ENCODE data around the gene UMOD.

The UMOD gene

DNA sequence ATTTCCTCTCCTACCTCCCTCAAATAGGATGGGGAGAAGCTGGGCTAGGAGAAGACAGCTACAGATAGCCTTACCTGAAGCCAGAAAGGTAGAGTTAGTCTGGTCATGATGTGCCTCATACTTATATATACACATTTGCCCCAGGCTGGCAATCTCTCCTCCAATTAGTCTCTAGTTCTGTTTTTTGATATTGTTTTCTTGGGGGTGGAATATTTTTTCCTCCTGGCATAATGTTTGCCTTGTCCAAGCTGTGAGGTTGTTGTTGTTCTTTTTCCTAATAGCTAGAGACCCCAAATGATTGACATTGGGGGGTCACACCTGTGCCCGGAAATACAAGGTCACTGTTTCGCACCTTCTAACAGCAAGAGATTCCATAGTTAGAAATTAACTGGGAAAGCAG is at the start of gene UMOD:
UMOD (minus strand) TSS at position 101 of the 400 bp plus-strand sequence. CDS start 1,978 bp downstream, outside the sequence.
- DNase-seq (ENCODE audit: low read depth): no peak

DNA sequence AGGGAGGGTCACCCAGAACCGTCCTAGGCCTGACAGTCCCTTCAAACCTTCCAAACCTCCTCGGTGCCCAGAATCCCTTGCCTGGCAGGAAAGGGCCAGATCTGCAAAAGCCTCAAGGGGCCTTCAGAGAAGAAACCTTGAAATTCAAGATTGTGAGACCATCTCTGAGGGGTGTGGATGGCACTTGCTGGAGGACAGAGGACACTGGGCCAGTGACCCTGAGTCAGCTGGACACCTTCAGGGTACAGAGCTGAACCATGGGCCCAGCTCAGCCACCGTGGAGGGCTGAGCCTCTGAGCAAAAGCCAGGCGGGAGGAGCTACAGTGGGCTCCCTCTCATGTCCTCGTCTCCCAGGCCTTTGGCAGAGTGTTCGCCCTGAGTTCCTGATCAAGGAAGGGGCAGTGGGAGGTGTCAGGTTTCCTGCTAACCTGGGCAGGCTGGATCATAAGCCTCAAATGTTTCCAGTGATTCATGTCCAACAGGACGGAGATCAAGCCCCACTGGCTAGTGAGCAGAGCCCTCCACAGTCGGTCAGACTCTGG is 49.0 kb upstream of the UMOD start:
- DNase-seq (ENCODE audit: low read depth): no peak

DNA sequence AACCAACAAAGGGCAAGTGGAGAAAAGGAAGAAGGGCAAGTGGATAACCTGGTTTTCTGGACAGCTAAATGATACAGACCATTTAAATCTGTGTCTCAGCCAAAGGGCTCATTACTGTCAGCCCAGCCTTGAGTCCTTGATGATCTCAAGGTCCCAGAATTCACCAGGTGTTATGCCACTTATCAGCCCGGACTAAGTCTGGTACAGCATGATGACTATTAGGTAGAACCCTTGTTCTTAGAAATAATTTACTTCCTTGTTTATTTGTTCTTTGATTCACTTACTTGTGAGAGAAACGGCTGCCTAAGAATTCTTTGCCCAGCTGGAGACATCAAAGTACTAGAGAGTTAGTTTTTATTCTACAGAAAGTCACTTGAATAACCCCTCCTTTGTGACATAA is 48.6 kb upstream of the UMOD start:
- no peak for DNase-seq (ENCODE audit: low read depth)

DNA sequence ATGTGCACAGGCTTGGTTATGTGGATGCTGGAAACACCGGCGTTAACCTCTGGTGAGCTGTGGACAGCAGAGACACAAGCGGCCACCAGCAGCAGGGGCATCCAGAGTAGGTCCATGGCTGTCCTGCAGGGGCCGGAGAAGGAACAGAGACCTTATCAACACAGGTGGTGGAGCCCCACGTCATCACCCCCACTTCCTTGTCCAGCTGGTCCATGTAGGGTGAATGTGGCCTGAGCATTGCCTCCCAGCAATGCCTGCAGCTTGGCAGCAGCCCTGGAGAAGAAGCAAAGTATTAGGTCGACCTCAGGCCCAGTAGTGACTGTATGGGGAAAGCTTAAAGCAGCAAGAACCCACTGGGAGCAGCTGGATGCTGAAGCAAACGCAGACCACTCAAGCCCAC is 46.7 kb upstream of the UMOD start:
- DNase-seq (ENCODE audit: low read depth): no peak

DNA sequence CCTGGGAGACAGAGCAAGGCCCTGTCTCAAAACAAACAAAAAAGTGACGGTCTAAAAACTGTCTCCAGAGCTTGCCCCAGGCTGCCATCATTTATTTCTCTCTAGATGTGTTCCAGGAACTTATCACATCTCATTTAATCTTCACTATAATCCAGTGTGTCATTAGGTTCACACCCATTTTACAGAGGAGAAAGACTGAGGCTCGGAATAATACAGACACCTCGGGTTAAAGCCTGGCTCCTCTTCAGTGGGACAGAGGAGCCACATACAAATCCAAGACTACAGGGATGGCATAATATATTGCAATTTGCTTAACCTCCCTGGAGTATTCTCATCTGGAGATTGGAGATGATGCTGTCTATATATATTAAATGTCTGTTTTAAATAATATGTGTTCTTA is 46.1 kb upstream of the UMOD start:
- no peak for DNase-seq (ENCODE audit: low read depth)

DNA sequence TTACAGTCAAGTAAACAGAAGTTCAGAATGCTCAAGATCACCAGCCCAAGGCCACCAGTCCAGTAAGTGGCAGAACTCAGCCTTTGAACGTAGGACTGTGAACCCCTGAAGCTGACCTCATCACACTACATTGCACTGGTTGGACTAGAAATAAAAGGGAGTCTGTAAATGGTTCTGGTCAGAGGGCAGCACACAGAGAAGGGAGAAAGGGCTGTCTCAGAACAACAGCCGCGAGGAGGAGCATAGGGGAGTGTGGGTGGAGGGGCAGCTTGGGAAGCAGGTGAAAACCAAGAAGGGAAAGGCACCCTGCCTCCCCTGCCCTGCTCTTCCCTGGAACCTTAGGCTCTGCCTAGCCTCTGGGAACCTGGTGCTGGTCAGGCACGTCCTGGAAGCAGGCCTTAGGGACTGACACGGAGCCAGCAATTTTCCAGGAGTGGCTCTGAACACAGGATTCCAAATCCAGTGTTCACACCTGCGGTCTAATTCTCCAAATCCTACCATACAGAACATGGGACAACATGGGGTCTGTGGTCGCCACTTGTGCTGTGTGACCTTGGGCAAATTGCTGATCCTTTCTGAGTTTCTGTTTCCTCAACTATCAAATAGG is 45.1 kb upstream of the UMOD start:
- no peak for DNase-seq (ENCODE audit: low read depth)

DNA sequence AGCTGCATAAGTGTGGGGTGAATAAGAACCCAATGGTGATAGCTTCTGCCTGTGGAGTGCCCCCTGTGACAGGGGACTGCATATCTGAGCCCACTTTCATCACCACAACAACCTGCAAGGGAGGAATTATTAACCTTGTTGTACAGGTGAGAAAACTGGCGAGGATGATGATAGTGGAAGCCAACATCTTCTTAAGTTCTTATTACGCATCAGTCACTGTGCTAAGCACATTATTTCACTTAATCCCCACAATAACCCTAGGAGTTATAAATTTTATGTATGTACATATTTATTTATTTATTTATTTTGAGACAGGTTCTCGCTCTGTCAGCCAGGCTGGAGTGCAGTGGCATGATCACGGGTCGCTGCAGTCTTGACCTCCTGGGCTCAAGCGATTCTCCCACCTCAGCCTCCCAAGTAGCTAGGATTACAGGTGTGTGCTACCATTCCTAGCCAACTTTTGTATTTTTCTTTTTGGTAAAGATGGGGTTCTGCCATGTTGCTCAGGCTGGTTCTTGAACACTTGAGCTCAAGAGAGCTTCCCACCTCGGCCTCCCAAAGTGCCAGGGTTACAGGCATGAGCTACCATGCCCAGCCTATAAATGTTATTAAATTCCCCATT is 44.4 kb upstream of the UMOD start:
- no peak for DNase-seq (ENCODE audit: low read depth)

DNA sequence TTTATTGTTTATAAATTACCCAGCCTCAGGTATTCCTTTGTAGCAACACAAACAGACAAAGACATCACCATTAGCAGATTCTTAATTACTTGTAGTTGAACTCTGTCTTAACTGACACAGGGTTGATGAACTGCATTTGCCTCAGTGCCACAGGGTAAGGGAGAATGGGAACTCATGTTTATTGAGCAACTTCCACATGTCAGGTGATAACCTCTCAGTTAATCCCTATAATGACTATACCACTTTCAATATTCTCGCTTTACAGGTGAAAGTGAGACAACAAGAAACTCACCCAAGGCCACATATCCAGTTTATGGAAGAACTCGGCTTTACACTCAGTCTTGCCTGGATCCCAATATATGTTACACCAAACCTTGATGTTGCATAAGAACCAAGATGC is 43.4 kb upstream of the UMOD start:
- DNase-seq (ENCODE audit: low read depth): no peak

DNA sequence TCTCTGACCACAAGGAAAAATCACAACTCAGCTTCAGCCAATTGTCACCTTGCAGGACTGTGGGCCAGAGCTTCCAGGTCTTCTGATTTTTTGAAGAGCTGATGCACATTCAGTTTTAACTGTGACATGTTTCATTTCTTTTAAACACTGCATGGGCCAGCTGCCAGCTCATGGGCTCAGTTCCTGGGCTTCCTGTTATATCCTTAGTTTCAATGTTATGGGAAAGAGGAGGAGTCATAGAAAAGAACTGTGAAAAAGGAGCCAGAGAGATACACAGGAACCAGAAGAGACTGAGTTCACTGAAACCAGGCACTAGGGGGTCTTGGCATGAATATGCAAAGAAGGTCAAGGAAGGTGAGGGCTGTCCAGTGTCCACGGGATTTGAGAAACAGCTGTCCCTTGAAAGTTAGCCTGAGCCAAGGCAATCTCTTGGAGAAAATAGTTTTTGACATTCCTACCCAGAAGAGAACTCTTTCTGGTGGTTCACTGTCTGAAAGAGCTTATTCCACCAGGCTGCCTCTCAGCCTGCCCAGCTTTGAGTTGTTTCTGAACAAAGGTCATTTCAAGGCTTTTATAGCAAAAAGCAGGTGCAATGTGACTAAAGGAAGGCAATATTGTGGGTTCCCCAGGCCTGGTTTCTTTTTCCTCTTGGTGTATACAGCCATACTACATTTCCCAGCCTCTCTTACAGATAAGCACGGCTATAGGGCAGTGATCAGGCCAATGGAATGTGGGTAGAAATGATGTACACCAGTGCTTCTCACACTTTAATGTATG is 41.5 kb upstream of the UMOD start:
- DNase-seq (ENCODE audit: low read depth): no peak

DNA sequence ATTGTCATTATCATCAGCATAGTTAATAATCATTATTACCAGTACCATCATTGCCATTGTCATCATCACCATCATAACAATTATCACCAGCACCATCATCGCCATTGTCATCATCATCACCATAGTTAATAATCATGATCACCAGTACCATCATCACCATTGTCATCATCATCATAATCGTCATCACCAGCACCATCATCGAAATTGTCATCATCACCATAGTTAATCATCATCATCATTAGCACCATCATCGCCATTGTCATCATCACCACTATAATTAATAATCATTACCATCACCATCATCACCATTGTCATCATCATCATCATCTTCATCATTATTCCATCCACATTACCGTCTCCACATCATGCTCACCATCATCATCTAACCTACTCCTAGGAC is 38.5 kb upstream of the UMOD start:
- no peak for DNase-seq (ENCODE audit: low read depth)

DNA sequence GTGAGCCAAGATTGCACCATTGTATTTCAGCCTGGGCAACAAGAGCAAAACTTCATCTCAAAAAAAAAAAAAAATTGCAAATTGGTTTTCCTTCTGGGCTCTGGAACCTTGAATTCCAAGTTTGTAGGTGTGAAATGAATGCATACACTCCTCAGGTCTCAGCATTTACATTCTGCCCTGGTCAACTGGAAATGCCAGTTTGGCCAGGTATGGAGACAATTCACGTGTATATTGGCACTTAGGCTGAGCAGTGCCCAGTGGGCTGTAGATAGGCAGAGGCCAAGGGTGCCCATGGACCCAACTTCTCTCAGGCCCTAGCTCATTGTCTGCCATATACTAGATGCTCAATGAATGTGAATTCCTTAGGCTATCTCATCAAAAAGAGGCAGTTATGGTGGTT is 36.3 kb upstream of the UMOD start:
- no peak for DNase-seq (ENCODE audit: low read depth)

DNA sequence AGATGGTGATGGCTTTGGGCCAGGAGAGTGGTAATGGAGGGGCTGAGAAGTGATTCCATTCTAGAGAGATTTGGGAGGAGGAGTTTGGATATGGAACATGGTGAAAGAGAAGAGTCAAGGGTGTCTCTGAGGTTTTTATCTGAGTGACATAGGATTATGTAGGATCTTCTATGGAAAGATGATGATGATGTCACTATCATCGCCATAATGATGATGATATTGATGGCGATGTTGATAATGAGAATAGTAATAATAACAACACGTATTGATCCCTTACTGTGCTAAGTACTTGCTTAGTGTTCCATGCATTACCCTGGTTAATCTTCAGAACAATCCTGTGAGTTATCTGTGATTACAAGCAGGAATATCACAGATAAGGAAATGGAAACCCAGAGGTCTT is 35.5 kb upstream of the UMOD start:
- DNase-seq (ENCODE audit: low read depth): no peak

DNA sequence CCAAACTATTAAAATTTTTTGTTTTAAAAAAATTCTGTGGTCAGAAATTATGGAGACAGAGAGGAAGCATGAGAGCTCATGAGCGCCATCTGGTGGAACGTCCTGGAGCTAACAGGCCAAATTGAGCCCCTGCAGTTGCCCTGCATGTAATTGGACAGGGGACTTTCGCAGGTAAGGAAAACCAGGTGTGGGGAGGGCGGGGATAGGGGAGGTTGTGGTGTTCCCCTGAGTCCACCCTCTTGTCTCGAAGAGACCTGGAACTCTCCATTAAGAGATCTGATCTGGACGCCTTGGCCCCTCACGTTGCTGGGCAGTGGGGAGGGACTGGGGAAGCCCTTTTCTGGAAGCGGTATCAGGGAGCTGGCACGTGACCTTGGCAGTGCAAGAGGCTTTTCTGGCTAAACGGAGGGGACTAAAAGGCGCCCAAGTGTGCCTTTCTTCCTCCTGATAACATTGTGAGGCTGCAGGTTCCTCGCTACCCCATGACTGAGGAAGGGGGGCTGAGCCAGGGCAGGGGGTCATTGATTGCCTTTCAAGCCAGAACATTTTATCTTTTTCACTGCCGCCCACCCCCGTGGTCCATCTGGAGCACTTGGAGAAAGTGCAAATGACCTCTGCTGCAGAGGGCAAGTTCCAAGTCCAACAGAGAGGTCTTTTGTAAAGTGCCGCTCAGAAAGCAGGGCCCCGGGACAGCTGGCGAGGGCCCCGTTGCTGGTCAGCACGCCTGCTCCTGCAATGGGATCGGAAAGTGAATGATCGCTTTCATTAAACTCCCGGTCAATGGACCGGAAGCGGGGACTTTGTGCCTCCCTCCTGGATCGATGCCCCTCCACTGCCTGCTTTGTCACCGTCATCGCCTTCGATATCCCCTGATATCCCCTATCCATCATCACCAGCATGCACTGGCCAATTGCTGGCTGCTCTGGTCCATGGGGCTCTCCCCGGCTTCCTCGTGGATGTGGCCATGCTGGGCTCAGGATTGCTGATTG is 33.6 kb upstream of the UMOD start:
- DNase-seq (ENCODE audit: low read depth): peak; percentile 6

DNA sequence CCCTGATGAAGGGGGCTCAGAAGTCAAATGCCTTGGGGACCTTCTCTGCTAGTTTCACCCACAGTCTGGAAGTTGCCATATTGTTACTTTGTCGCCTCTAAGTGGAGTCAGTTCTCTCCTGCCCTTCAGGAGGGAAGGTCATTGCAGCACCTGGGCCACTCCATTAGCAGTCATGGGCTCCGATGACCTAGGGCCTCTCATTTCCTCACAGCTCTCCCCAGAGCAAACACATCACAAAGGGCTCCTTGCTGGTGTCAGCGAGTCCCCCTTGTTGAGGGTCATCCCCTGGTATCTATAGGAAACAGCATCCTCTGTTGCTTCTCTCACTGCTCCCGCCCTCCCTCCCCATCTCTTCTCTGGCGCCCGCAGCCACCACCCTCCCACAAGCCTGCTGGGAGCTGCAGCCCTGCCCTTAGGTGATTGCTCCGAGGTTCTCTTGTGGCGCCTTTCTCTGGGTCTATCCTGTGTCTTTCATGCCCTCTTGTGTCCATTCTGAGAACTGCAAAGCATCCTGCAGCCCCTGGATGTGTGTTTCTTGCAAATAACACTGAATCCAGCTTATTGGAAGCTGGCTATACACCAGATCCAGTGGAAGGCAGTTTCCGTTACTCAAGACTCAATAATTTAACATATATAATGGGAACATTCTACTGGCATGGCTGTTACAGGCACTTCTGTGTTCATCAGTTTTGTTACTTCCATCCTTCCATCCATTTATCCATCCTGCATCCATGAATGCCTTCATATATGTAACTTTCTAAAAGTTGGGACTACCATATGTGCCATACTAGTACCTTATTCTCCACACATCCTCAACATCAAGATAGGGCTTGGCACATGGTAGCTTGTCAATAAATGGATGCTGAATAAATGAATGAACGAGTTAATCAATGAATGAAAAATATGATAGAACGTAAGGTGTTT is 30.9 kb upstream of the UMOD start:
- DNase-seq (ENCODE audit: low read depth): peak; percentile 24

DNA sequence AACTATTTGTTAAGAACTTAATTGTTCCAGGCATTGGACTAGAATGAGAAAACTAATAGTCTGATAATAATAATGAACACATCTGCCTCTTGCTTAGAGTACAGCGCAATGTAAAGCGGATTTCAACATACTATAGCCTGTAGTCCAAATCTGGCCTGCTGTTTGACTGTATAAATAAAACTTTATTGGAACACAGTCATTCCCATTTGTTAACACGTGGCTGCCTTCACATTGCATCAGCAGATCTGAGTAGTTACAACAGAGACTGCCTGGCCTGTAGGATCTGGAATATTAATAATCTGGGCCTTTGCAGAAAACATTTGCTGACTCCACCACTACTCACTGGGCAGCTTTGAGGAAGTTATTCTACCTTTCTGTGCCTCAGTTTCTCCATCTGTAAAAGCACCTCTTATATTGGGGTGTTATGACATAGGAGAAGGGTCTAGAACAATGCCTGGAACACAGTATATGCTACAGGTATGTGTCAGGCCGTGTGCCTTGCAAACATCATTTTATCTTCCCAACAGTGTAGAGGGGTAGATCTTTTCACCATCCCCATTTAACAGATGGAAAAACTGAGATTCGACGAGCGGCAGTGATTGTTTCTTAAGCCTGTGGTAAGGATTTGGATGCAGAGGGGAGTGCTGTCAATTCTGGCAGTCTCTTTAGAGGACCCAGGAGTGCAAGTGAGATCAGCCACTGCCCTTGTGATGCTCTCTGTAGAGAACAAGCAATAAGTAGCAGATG is 29.9 kb upstream of the UMOD start:
- no peak for DNase-seq (ENCODE audit: low read depth)

DNA sequence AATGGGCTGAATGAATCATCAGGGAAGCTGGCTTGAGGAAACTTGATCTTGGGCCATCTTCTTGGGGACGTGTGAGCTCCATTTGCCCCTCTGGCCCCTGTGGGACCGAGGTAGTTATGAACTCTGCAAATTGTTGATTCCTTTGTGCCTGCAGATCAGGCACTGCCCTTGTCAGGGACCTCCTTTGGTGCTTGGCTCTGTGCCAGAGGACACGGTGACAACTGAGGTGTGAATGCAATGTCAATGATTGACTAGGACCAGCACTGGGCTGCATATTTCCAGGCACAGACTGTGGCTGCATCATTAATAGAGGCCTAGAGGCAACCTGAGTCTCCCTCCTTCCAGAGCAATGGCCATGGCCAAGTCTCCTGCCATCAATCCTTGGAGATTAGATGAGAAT is 28.3 kb upstream of the UMOD start:
- no peak for DNase-seq (ENCODE audit: low read depth)

DNA sequence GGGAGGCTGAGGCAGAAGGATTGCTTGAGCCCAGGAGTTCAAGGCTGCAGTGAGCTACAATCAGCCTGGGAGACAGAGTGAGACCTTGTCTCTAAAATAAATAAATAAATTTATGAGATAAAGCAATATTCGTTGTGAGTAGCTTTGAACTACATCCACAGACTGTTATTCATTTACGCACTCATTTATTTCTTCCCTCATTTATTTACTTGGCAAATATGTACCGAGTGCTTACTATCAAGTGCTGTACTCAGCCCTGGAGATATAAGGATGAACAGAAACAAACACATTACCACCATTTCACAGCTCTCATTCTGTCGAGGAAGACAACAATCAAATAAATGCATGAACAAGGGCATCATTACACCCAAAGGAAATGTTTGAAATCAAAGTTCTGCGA is 24.7 kb upstream of the UMOD start:
- DNase-seq (ENCODE audit: low read depth): no peak

DNA sequence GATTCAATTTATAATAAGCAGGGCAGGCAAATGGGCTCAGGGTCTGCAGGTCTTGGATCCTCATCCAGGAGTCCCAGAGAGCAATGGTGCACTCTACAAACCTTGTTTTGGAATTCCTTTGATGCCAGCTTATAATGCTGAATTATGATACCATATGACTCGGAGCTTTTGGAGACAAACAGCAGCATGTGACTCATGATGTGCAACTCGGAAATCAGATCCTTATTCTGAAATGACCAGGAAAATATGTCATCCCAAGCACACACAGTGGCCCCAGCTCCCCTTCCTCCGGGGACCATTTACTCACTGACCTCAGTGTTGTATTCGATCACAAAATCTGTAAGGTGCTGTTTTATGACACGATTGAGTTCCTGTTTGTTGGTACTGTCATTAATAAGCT is 20.2 kb upstream of the UMOD start:
- DNase-seq (ENCODE audit: low read depth): no peak

DNA sequence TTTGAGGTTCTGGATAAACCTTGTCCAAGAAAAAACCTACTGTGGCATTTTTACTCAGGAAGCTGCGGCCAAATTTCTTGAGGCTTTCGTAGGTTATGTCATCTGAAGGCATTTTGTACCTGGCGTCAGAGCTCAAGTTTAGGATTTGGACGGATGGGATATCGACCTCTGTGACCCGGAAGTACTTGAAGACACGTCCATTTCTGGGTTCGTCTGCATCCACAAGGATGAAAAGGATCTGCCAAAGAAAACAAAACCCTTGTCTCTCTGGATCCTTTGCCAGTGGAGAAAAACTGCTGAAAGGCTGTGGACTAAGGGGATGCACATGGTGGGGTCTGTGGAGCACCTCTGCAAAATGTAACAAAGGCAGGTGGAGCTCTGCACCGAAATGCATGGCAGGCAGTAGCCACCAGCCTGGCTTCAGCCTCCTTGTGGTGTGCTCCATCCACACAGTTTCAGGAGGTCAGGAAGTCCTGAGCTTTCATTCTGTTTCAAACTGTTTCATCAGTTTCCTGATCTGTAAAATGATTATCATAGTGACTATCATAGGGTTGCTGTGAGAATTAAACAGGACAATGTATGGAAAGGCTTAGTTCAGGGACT is 17.0 kb upstream of the UMOD start:
- DNase-seq (ENCODE audit: low read depth): no peak

DNA sequence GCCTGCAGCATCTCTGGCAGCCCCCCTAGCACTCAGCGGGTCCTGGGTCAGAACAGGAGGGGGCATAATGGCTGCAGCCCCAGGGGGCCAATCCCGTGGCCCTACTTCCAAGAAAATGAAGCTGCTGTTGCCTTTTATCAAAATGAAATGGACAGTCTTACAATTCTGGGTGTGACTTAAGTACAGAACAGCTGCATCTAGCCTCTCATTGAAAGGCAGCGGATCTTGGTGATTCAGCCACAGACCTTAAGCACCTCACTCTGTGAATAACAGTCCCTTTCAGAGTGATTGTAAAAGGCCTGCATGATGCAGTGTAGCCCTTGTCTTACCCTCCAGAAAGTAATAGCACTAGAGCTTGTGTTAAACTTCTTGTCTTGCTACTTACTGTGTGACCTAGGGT is 11.5 kb upstream of the UMOD start:
- DNase-seq (ENCODE audit: low read depth): no peak

Measured in fibroblast of gingiva (primary cell).